ENCODE measurements around the gene CAMK2D. TPM values are rescaled to one million over a fixed set of nuclear protein-coding genes. Genes with fewer than 3 reads are reported as not detected.
"Not testable (repeated sequence)": the region's sequence is repeated elsewhere in the genome, so short reads cannot be mapped to it uniquely, and the experiment has no call there.

CAMK2D gene
- total RNA-seq, 1 donor from 2014 or later, result 73.5 TPM

DNA sequence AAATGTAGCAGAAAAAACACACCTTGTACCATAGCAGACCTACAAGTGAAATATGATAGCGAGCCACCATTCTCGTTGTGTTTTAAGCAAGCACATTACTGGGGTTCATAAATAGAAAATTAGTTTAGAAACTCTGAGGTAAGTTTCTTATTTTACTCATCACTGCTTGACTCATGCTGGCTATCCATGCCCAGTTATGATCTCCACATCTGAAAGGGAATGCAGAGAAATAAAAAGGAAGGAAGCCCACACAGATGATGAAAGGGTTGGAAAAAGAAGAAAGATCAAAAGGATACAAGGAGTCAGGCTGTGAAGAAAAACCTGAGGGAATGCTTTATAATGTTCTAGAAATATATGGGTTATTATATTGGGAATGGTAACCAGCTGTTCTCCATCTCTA lies 54.5 kb downstream of the CAMK2D start:
- Mint-ChIP-seq H3K27me3 (ENCODE audit: insufficient read depth) (no peaks in the 10 kb centered on the region), H3K27ac (no peak overlapping the region), H3K4me3 (no peak overlapping the region), H3K9me3 (no peaks in the 10 kb centered on the region), H3K4me1 (ENCODE audit: low read depth) (peaks cover 32% of the 10 kb centered on the region), H3K36me3 (ENCODE audit: low read depth) (peaks cover 14% of the 10 kb centered on the region)
- DNase-seq (ENCODE audit: low spot score), result no peak
- intact Hi-C loops (cut with micrococcal nuclease), result no loop called here

DNA sequence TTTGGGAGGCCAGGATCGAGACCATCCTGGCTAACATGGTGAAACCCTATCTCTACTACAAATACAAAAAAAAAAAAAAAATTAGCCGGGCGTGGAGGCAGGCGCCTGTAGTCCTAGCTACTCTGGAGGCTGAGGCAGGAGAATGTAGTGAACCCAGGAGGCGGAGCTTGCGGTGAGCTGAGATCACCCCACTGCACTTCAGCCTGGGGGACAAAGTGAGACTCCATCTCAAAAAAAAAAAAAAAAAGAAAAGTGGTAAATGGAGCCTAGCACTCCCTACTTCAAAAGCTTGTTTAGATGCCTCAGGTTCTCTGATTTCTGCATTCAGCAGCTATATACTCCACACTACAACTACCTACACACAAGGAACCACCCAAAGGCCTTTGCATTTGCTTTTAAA lies 56.4 kb downstream of the CAMK2D start:
- DNase-seq (ENCODE audit: low spot score); H3K9me3 Mint-ChIP-seq; H3K27me3 Mint-ChIP-seq (ENCODE audit: insufficient read depth); intact Hi-C loops (cut with micrococcal nuclease); H3K4me3 Mint-ChIP-seq; H3K27ac Mint-ChIP-seq: not testable (repeated sequence)
- H3K36me3 Mint-ChIP-seq (ENCODE audit: low read depth), result peaks cover 17% of the 10 kb centered on the region
- peaks cover 37% of the 10 kb centered on the region for H3K4me1 Mint-ChIP-seq (ENCODE audit: low read depth)

DNA sequence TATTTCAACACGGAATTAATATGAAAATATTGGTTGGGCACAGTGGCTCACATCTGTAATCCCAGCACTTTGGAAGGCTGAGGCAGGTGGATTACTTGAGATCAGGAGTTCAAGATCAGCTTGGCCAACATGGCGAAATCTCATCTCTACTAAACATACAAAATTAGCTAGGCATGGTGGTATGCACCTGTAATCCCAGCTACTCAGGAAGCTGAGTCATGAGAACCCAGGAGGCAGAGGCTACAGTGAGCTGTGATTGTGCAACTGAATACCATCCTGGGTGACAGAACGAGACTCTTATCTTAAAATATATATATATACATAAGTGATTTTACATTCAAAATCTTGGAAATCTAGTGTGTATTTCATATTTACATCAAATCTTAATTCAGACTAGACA lies 58.9 kb downstream of the CAMK2D start:
- H3K9me3 Mint-ChIP-seq; DNase-seq (ENCODE audit: low spot score); intact Hi-C loops (cut with micrococcal nuclease); H3K4me3 Mint-ChIP-seq; H3K27me3 Mint-ChIP-seq (ENCODE audit: insufficient read depth); H3K27ac Mint-ChIP-seq: not testable (repeated sequence)
- H3K4me1 Mint-ChIP-seq (ENCODE audit: low read depth), result peaks cover 41% of the 10 kb centered on the region
- peaks cover 18% of the 10 kb centered on the region for H3K36me3 Mint-ChIP-seq (ENCODE audit: low read depth)

DNA sequence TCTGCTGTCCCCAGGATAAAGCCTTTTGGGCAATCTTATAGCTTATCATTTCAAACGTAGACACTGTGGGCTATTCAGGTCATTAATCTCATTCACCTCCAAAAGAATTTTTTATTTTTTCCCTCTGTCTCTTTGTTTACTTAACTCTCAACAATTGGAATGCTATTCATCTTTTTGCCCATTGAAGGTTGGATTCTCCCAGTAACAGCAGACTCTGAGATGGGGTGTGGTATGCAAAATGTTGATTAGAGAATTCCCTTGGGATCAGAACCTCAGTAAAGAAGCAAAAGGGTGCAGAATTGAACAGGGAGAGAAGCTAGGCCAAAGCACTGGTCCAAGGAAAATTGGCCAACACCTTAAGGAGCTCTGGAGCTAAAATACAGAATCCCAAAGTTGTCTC lies 60.4 kb downstream of the CAMK2D start:
- DNase-seq (ENCODE audit: low spot score), result no peak
- intact Hi-C loops (cut with micrococcal nuclease), result no loop called here
- Mint-ChIP-seq H3K9me3 (peaks cover 6% of the 10 kb centered on the region), H3K27me3 (ENCODE audit: insufficient read depth) (no peaks in the 10 kb centered on the region), H3K4me3 (no peak overlapping the region), H3K4me1 (ENCODE audit: low read depth) (peaks cover 31% of the 10 kb centered on the region), H3K27ac (no peak overlapping the region), H3K36me3 (ENCODE audit: low read depth) (peaks cover 18% of the 10 kb centered on the region)

DNA sequence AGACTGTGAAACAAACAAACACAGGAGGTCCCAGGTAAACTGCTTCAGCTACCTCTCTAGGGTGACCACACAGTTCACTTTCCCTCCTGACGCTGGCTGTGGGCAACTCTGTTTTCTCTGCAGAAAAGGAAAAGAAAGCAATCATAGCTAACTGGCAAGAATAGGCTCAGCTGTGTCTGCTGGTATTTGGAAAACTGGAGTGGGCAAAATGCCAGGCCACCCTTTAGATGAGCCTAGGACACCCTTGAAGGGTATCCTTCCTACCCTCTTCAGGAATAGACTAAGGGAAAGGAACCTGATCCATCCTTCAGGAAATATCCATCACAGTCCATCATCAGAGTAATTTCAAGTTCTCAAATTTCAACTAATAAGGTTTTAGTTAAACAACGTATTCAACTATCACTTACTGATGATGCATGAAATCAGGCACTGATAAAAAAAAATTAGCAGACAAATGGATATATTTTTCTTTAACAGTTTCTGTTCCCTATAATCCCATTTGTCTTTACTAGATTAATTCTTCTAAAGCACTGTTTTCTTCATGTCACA lies 60.9 kb downstream of the CAMK2D start:
- H3K4me3 Mint-ChIP-seq, result no peak overlapping the region
- DNase-seq (ENCODE audit: low spot score), result no peak
- no peak overlapping the region for H3K27ac Mint-ChIP-seq
- intact Hi-C loops (cut with micrococcal nuclease), result no loop called here
- peaks cover 6% of the 10 kb centered on the region for H3K9me3 Mint-ChIP-seq
- peaks cover 29% of the 10 kb centered on the region for H3K4me1 Mint-ChIP-seq (ENCODE audit: low read depth)
- no peaks in the 10 kb centered on the region for H3K27me3 Mint-ChIP-seq (ENCODE audit: insufficient read depth)
- peaks cover 18% of the 10 kb centered on the region for H3K36me3 Mint-ChIP-seq (ENCODE audit: low read depth)

DNA sequence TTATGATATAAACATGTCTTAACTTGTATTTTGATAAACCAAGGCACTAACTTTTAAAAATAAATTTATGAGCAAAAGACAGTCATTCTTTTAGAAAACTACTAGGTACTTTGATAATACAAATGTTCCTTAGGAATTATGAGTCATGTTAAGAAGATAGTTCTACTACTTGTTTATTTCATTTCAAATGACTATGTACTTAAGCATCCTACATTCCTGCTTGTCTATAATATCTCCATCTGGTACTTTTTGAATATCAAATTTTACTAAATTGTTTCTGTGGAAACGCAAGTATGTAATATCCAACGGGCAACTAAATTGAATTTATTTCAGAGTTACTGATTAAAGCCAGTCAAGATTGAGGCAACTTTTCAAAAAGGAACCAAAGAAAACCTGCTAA lies 61.8 kb downstream of the CAMK2D start:
- no peak for DNase-seq (ENCODE audit: low spot score)
- intact Hi-C loops (cut with micrococcal nuclease), result no loop called here
- peaks cover 18% of the 10 kb centered on the region for H3K36me3 Mint-ChIP-seq (ENCODE audit: low read depth)
- H3K27ac Mint-ChIP-seq, result no peak overlapping the region
- no peak overlapping the region for H3K4me3 Mint-ChIP-seq
- peaks cover 6% of the 10 kb centered on the region for H3K9me3 Mint-ChIP-seq
- H3K4me1 Mint-ChIP-seq (ENCODE audit: low read depth), result peaks cover 24% of the 10 kb centered on the region
- no peaks in the 10 kb centered on the region for H3K27me3 Mint-ChIP-seq (ENCODE audit: insufficient read depth)

DNA sequence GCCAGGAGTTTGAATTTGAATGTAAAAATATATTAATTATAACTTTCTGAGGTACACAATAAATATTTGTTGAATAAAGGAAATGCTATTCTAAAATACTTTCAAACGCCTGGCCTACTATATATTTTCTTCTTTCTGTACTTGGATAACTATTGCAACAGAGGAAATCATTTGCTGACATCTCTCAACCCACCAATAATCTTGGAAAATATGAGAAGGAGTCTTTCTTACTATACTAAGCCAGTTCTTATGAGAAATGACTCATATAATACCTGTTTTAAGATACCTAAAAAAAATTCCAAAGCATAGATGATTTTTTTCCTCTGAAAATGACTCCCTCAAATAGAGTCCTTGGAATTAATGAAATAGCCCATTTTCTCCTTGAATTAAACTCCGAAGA lies 64.1 kb downstream of the CAMK2D start:
- Mint-ChIP-seq H3K27me3 (ENCODE audit: insufficient read depth) (no peaks in the 10 kb centered on the region), H3K4me3 (no peak overlapping the region), H3K4me1 (ENCODE audit: low read depth) (peaks cover 18% of the 10 kb centered on the region), H3K36me3 (ENCODE audit: low read depth) (peaks cover 17% of the 10 kb centered on the region), H3K27ac (peak overlapping the region; percentile 74), H3K9me3 (peaks cover 6% of the 10 kb centered on the region)
- intact Hi-C loops (cut with micrococcal nuclease), result loop anchor here (1.0 kb wide), 2 partner anchors 13 to 33 kb away; no protein-coding TSS in a partner anchor
- no peak for DNase-seq (ENCODE audit: low spot score)

DNA sequence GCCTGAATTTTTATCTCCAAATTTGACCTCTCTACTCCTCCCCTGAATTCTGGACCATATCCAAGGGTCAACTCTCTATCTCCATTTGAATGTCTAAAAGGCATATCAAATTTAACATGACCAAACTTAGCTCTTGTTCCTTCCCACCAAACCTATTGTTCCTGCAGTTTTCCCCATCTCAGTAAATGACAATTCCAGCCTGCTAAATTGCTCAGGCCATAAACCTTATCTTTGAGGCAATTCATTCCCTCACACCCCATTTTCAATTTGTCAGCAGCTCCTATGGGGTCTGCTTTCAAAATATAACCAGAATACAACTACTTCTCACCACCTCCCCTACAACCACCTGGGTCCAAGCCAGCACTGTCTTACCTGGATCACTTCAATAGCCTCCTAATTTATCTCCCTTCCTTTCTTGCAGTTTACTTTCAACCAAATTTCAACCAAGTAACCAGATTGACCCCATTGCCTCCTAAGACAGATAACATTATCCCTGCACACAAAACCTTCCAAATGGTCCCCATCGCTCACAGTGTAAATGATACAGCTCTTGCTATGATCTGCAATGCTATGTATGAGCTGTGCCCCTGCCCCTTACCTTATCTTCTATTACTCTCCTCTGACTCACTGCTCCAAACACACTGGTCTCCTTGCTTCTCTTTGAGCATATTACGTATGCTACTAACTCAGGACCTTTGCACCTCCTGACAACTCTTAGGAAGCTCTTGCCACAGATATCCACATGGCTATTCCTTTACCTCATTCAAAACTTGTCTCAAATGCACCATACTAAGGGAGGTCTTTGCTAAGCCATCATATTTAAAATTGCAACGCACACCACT lies 66.0 kb downstream of the CAMK2D start:
- peaks cover 6% of the 10 kb centered on the region for H3K9me3 Mint-ChIP-seq
- peaks cover 19% of the 10 kb centered on the region for H3K4me1 Mint-ChIP-seq (ENCODE audit: low read depth)
- no peak overlapping the region for H3K4me3 Mint-ChIP-seq
- H3K36me3 Mint-ChIP-seq (ENCODE audit: low read depth), result peaks cover 16% of the 10 kb centered on the region
- no peaks in the 10 kb centered on the region for H3K27me3 Mint-ChIP-seq (ENCODE audit: insufficient read depth)
- intact Hi-C loops (cut with micrococcal nuclease), result no loop called here
- no peak for DNase-seq (ENCODE audit: low spot score)
- no peak overlapping the region for H3K27ac Mint-ChIP-seq

DNA sequence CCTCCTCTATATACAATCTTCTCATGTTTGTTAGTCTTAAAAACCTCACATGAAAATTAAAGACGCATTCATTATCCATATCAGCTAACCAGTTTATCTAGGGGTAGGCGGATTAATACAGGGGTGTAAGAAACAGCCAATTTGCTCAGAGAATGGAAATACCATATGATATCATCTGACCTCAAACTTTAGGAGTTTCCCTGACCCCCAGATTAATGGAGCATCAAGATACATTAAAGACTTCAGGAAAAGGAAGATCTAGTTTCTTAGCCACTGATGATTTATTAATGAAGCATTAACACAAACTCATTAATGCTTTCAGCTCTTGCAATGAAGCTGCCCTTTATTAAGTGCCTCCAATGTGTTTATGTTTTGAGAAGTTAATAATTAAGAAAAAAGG lies 67.5 kb downstream of the CAMK2D start:
- intact Hi-C loops (cut with micrococcal nuclease), result no loop called here
- Mint-ChIP-seq H3K27me3 (ENCODE audit: insufficient read depth) (no peaks in the 10 kb centered on the region), H3K9me3 (peaks cover 1% of the 10 kb centered on the region), H3K4me3 (no peak overlapping the region), H3K27ac (no peak overlapping the region), H3K36me3 (ENCODE audit: low read depth) (peaks cover 13% of the 10 kb centered on the region), H3K4me1 (ENCODE audit: low read depth) (peaks cover 22% of the 10 kb centered on the region)
- DNase-seq (ENCODE audit: low spot score), result no peak

DNA sequence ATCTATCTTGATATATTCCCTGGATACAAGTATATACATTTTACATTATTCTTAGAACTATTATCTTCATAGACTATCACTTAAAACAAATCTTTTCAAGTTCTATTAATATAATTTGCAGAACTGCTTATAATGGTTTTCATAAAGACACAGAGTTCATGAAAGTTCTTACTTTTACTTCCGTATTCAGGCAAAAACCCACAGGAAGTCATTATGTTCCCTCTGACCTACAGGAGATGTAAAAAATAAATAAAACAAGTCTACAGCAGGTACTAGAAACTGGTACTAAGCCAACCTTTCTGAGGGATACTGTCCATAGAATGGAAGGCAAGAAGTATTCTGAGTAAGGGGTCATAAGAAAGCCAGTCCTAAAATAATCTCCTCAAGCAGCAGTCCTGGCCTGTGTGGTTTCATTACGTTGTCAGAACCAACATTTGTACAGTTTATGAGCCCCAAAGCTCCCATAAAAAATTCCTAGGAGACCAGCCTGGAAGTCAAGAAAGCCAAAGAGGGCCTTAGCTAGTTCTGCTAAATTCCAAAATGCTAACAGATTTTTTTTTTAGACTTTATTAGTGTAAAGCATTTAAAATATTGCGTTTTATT lies 68.6 kb downstream of the CAMK2D start:
- no peaks in the 10 kb centered on the region for H3K9me3 Mint-ChIP-seq
- no peak overlapping the region for H3K4me3 Mint-ChIP-seq
- H3K27me3 Mint-ChIP-seq (ENCODE audit: insufficient read depth), result no peaks in the 10 kb centered on the region
- no peak for DNase-seq (ENCODE audit: low spot score)
- H3K4me1 Mint-ChIP-seq (ENCODE audit: low read depth), result peaks cover 28% of the 10 kb centered on the region
- peaks cover 19% of the 10 kb centered on the region for H3K36me3 Mint-ChIP-seq (ENCODE audit: low read depth)
- no peak overlapping the region for H3K27ac Mint-ChIP-seq
- intact Hi-C loops (cut with micrococcal nuclease), result no loop called here

DNA sequence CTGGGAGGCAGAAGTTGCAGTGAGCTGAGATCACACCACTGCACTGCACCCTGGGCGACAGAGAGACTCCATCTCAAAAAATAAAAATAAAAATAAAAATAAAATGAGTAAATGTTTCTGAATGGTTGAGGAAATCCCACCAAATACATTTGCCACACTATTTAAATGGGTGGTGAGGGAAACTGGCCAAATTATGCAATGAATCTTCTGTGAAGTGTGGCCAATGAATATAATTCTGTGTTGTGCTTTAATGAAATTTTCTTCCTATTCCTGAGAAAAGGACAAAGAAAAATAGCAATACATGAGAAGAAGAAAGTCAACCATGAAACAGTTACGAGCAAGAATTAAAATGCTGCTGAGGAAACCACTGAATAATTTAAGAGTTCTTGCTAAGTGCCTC lies 69.9 kb downstream of the CAMK2D start:
- Mint-ChIP-seq H3K4me1 (ENCODE audit: low read depth) (peaks cover 39% of the 10 kb centered on the region), H3K9me3 (no peaks in the 10 kb centered on the region), H3K27me3 (ENCODE audit: insufficient read depth) (no peaks in the 10 kb centered on the region), H3K4me3 (no peak overlapping the region), H3K36me3 (ENCODE audit: low read depth) (peaks cover 27% of the 10 kb centered on the region), H3K27ac (no peak overlapping the region)
- DNase-seq (ENCODE audit: low spot score), result no peak
- intact Hi-C loops (cut with micrococcal nuclease), result no loop called here

DNA sequence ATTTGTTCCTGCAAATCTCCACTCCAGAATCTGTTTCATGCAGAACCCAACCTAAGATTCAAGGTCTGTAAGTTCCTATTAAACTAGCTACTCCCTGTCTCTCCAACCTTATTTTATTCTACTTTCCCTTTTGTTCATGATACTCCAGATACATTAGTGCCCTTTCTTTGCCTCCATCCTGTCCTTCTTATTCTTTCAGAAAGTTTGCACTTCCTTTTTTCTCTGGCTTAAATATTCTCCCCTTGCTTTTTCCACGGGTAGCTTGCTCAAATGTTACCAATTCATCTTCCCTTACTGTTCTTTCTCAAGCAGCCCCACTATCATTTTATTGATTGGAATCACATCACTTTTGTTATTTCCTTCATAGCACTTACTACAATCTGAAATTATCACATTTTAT lies 72.1 kb downstream of the CAMK2D start:
- H3K27ac Mint-ChIP-seq, result no peak overlapping the region
- no peak for DNase-seq (ENCODE audit: low spot score)
- H3K27me3 Mint-ChIP-seq (ENCODE audit: insufficient read depth), result no peaks in the 10 kb centered on the region
- H3K4me1 Mint-ChIP-seq (ENCODE audit: low read depth), result peaks cover 48% of the 10 kb centered on the region
- peaks cover 31% of the 10 kb centered on the region for H3K36me3 Mint-ChIP-seq (ENCODE audit: low read depth)
- intact Hi-C loops (cut with micrococcal nuclease), result loop anchor here (10.0 kb wide), 1 partner anchor 545 kb away; no protein-coding TSS in a partner anchor
- H3K4me3 Mint-ChIP-seq, result no peak overlapping the region
- H3K9me3 Mint-ChIP-seq, result no peaks in the 10 kb centered on the region

DNA sequence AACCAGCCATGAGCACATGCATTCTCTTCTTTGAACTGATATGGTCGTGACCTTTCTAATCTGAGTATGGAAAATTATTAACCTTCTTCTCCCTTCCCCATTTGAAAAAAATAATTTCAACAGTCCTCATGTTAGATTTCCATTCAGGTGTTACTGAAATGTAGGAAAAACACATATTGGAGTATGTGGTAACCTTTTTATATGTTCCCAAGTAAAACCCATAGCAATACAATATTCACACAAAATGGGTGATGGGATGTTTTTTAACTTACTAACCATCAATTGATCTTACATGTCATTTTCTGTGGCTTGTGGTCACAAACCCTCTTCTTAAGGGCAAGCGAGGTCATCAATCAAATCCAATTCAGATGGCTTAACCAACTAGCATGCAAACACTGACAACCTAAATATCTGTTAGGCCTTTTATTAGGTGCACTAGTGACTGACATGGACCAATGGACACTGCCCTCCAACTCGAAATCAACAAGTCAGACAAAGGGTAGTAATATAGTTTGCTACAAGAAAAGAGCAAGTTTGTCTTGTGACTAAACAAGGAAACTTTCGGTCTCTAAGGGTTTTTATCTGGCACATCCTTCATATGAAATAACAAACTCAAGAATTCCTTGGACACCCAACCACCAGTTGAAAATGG lies 74.3 kb downstream of the CAMK2D start:
- intact Hi-C loops (cut with micrococcal nuclease), result loop anchor here (10.0 kb wide), 1 partner anchor 542 kb away; no protein-coding TSS in a partner anchor
- Mint-ChIP-seq H3K36me3 (ENCODE audit: low read depth) (peaks cover 36% of the 10 kb centered on the region), H3K9me3 (peaks cover 7% of the 10 kb centered on the region), H3K4me3 (peak overlapping the region; percentile 32), H3K27ac (peak overlapping the region; percentile 76), H3K27me3 (ENCODE audit: insufficient read depth) (no peaks in the 10 kb centered on the region), H3K4me1 (ENCODE audit: low read depth) (peaks cover 66% of the 10 kb centered on the region)
- DNase-seq (ENCODE audit: low spot score), result no peak
